Chondrocyte (in vitro differentiated cells): ENCODE measurements around the gene PLAC8. TPM values are rescaled to one million over a fixed set of nuclear protein-coding genes. Genes with fewer than 3 reads are reported as not detected.
"Not testable (repeated sequence)": the region's sequence is repeated elsewhere in the genome, so short reads cannot be mapped to it uniquely, and the experiment has no call there.

Experiments used
- DNase-seq: peaks from one replicate; pipeline ENCODE4 v3.0.0; 2021; ENCODE audit warnings: mixed read lengths, low spot score
- H3K27ac Mint-ChIP-seq: one replicate; pipeline ENCODE4 v1.8.0; 2021; ENCODE audit warnings: mild to moderate bottlenecking, moderate library complexity, mixed read lengths; ENCODE audit not compliant: unreplicated experiment
- H3K27me3 Mint-ChIP-seq: 2 replicates; pipeline ENCODE4 v1.8.0; 2021; ENCODE audit warnings: low read depth, mixed read lengths
- H3K36me3 Mint-ChIP-seq: 2 replicates; pipeline ENCODE4 v1.8.0; 2021; ENCODE audit warnings: low read depth, mixed read lengths
- H3K4me1 Mint-ChIP-seq: 2 replicates; pipeline ENCODE4 v1.8.0; 2021; ENCODE audit warnings: low read depth, mild to moderate bottlenecking, mixed read lengths
- H3K4me3 Mint-ChIP-seq: one replicate; pipeline ENCODE4 v1.8.0; 2021; ENCODE audit warnings: mild to moderate bottlenecking, moderate library complexity, mixed read lengths; ENCODE audit not compliant: unreplicated experiment
- H3K9me3 Mint-ChIP-seq: 2 replicates; pipeline ENCODE4 v1.8.0; 2021; ENCODE audit warnings: low read depth, mixed read lengths
- CTCF ChIP-seq: fragments of 200-600 bp; sonication (generic); IDR thresholded peaks from 2 replicates; pipeline ENCODE4 v1.5.0; 2021; ENCODE audit warnings: antibody characterized with exemption, mild to moderate bottlenecking, moderate library complexity
- total RNA-seq: library from RNA; stranded (reverse); gene quantifications from 3 replicates; pipeline ENCODE4 v1.2.1, GENCODE V29; 2021

Gene PLAC8
- total RNA-seq, 1 donor from 2014 or later = not detected

- no peak overlapping the region for H3K27ac Mint-ChIP-seq
- no peak for DNase-seq
- no peaks in the 10 kb centered on the region for H3K27me3 Mint-ChIP-seq
- peaks cover 5% of the 10 kb centered on the region for H3K4me1 Mint-ChIP-seq
- no peak for TF ChIP-seq CTCF
- peaks cover 15% of the 10 kb centered on the region for H3K36me3 Mint-ChIP-seq
- peaks cover 11% of the 10 kb centered on the region for H3K9me3 Mint-ChIP-seq
- no peak overlapping the region for H3K4me3 Mint-ChIP-seq
Measured at GRCh38 chr4:83080561-83080960, 34.0 kb downstream of the PLAC8 start.

- no peak for TF ChIP-seq CTCF
- Mint-ChIP-seq H3K9me3 (no peaks in the 10 kb centered on the region), H3K27me3 (no peaks in the 10 kb centered on the region), H3K27ac (peak overlapping the region; percentile 74), H3K4me1 (peaks cover 14% of the 10 kb centered on the region), H3K36me3 (peaks cover 17% of the 10 kb centered on the region), H3K4me3 (no peak overlapping the region)
- DNase-seq = no peak
Measured at GRCh38 chr4:83075311-83076095, 39.0 kb downstream of the PLAC8 start.

GRCh38 chr4:83074783-83075182 is 39.7 kb downstream of the PLAC8 start:
- not testable (repeated sequence) for DNase-seq, H3K27me3 Mint-ChIP-seq, H3K9me3 Mint-ChIP-seq, H3K4me3 Mint-ChIP-seq, H3K27ac Mint-ChIP-seq
- Mint-ChIP-seq H3K36me3 (peaks cover 21% of the 10 kb centered on the region), H3K4me1 (peaks cover 14% of the 10 kb centered on the region)

GRCh38 chr4:83074086-83074704 is 40.3 kb downstream of the PLAC8 start:
- peaks cover 14% of the 10 kb centered on the region for H3K4me1 Mint-ChIP-seq
- no peak for DNase-seq
- no peaks in the 10 kb centered on the region for H3K9me3 Mint-ChIP-seq
- H3K4me3 Mint-ChIP-seq = no peak overlapping the region
- H3K36me3 Mint-ChIP-seq = peaks cover 25% of the 10 kb centered on the region
- H3K27ac Mint-ChIP-seq = no peak overlapping the region
- H3K27me3 Mint-ChIP-seq = no peaks in the 10 kb centered on the region
- TF ChIP-seq CTCF = peak; percentile 96

- H3K36me3 Mint-ChIP-seq = peaks cover 21% of the 10 kb centered on the region
- peaks cover 17% of the 10 kb centered on the region for H3K4me1 Mint-ChIP-seq
- H3K9me3 Mint-ChIP-seq = no peaks in the 10 kb centered on the region
- no peak for TF ChIP-seq CTCF
- DNase-seq = no peak
- no peaks in the 10 kb centered on the region for H3K27me3 Mint-ChIP-seq
- no peak overlapping the region for H3K4me3 Mint-ChIP-seq
- H3K27ac Mint-ChIP-seq = no peak overlapping the region
Measured at GRCh38 chr4:83071116-83071515, 43.4 kb downstream of the PLAC8 start.
